ENCODE data around the gene ECD. TPM values are rescaled to one million over a fixed set of nuclear protein-coding genes. Genes with fewer than 3 reads are reported as not detected.

The ECD gene
- 38.2 and 53.2 TPM in 2 replicates for total RNA-seq

DNA sequence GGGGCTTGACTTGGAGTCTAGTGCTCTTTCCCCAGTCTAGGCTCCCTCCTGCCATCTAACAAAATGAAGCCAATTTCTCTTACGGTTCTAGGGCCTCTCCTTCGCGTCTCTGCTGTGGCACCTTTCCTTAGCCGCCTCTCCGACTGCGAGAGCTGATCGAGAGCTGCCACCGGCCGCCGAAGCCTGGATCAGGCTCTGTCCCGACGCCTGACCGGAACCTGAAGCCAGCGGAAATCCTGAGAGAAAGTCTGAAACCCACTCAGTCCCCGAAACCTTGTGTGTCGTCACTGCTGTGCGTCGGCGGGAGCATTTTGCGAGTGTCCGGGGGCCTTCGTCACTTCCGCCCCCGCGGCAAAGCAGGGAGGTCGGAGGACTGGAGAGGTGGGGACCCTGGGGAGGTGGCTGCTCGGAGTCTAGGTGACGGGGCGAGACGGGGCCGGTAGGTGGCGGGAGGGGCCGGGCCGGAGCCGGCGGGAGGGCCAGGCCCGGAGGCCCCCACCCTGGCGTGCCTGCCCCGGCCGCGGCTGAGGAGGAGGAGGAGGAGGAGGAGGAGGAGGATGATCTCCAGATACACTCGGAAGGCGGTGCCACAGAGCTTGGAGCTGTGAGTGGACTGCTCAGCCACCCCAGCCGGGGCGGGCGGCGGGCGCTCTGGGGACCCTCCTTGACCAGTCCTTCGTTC is at the start of gene ECD, which contains the start of gene FAM149B1:
Gene ECD, minus strand, starts transcription at position 226 of the 682 bp plus-strand sequence. CDS start 4,071 bp downstream, outside the sequence.
Gene FAM149B1, plus strand, starts transcription at position 337 of the 682 bp plus-strand sequence. Its CDS starts 221 bp downstream, at position 558.

DNA sequence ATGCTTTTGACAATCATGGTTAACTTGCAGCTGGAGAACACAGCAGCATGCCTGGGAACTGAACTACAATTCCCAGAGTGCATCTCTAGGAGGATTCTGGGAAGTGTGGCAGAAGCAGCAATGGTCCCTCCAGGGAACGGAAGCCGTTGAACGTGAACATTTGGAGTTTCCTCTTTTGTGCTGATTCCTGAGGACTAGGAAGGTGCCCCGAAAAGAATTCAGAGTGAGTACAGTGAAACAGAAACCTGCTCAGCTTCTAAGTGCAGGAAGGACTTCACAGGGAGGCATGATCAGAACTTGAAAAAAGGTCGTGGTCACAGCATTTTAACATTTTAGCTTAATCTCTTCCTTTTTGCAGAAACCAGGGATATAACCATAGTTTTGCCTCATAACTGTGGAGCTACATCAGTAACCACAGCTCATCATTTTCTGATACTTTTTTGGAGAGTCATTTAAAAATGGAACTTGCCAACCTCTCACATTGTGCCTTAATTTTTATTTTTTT is 57.4 kb downstream of the ECD start, which contains the start of gene NUDT13:
Gene NUDT13, plus strand, starts transcription at position 111 of the 505 bp plus-strand sequence. CDS start 3,911 bp downstream, outside the sequence.

GRCh38 chr10:73096449-73097304 is 71.1 kb downstream of the ECD start, which contains the start of gene P4HA1:
Gene P4HA1 (minus strand): TSS chr10:73096866. CDS start chr10:73074883, 21,983 bp downstream.

Small RNA genes within 50 kb of the gene (small RNA-seq; reads per million reads assigned to genes)
- gene RF00019 = not detected
- gene SNORA11F = 800 reads per million, percentile 99 among the genes with 10 or more reads in this experiment

Other genes starting within 250 kb of the ECD start
- gene PLA2G12B, start 213.2 kb downstream of the ECD start, total RNA-seq = not detected in 2 replicates
- 82.1 and 113 TPM in 2 replicates for gene P4HA1, start 71.1 kb downstream of the ECD start, total RNA-seq
- gene NUDT13, start 57.6 kb downstream of the ECD start, total RNA-seq = 1.3 and 2.0 TPM in 2 replicates
- 24.0 and 25.2 TPM in 2 replicates for gene FAM149B1, start 111 bp upstream of the ECD start, total RNA-seq
- 27.1 and 49.3 TPM in 2 replicates for gene DNAJC9, start 79.2 kb upstream of the ECD start, total RNA-seq
- gene MRPS16, start 84.6 kb upstream of the ECD start, total RNA-seq = 79.4 and 85.3 TPM in 2 replicates
- under 0.01 and 0.29 TPM in 2 replicates for gene CFAP70, start 190.9 kb upstream of the ECD start, total RNA-seq
- 91.5 and 120 TPM in 2 replicates for gene ANXA7, start 246.1 kb upstream of the ECD start, total RNA-seq